ENCODE data around the gene VPS13C.

The VPS13C gene

GRCh38 chr15:61917457-61917856, 142.8 kb downstream of the VPS13C start:
- no peak for DNase-seq

GRCh38 chr15:61916104-61916503, 144.1 kb downstream of the VPS13C start:
- peak; percentile 11 for DNase-seq

DNA sequence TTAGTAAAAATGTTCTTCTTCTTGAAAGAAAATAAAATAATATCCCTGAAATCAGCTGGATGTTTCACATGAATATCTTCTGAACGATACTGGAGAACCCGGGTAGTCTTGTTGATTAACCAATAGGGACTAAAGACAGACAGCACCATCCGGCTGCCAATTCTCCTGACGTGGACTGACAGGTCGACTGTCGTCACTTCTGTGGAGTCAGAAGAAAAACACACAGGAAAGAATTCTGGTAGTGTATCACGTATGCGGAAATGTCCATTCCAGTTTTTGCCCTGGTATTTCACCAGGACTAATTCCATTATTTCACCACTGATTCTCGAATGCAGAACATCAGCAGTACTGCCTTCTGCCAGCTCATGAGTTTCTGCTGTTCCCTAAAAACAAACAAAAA, 144.6 kb downstream of the VPS13C start:
- DNase-seq = no peak

- no peak for DNase-seq
Observed at GRCh38 chr15:61910839-61911369, 149.3 kb downstream of the VPS13C start.

DNA sequence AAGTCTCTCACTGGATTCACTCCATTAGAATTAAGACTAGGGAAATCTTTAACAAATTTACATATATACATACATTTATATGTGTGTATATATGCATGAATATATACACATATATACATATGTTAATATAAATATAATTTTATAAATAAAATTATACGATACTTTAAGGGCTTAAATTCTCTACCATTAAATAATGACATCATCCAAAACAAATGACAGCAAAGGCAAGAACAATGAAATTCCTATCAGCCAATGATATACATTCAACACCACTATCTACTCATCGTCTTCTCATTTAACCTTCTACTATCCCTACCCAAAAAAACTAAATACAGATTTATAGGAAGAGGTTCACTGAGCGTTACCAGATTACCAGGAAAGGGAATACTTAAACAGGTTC, 152.0 kb downstream of the VPS13C start:
- DNase-seq = no peak

GRCh38 chr15:61907753-61908086, 152.5 kb downstream of the VPS13C start:
- DNase-seq = no peak

DNA sequence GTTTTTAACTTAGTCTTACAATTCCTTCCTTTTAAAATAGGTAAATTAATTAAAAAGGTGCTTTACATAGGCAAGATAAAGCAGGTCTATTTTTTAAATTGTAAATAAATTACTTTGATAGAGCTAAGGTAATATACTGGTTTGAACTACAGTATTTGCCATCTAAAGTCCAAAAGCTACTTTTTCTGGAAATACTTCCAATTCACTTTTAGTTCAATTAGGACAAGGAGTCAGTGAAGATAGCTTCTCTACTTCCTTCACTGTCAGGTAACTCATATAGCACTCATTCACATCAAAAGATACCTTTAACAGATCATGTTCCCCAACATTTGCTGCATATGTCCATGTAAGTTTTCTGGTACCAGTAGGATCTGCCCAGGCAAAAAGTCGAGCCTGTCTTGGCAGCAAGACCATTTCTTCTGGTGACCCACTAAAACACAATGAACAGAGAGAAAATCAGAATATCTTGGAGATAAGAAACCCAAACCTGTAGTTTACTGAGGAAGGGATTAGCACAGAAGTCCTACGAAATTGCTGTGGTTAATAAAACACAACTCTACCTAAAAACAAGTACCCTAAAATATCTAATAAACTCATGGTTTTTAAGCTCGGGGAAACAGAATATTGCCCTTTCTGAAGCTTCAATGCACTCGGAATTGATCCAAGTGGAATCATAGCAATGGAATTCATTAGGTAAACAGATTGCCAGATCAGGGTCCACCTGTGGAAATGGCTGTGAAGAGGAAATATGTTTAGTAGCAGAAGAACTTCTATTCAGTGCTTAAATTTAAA, 153.1 kb downstream of the VPS13C start:
- no peak for DNase-seq

DNA sequence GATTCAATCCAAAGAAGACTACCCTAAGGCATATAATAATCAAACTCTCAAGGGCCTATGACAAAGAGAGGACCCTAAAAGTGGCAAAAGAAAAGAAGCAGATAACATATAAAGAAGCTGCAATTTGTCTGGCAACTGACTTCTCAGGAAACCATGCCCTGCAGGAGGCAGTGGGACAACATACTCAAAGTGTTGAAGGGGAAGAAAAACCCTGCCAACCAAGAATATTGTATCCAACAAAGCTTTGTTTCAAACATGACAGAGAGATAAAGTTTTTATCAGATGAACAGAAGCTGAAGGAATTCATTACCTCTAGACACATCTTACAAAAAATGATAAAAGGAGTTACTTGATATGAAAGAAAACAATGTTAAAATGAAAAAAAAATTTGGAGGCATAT, 167.1 kb downstream of the VPS13C start:
- DNase-seq = no peak

- DNase-seq = no peak
Observed at GRCh38 chr15:61892140-61892539, 168.1 kb downstream of the VPS13C start.

DNA sequence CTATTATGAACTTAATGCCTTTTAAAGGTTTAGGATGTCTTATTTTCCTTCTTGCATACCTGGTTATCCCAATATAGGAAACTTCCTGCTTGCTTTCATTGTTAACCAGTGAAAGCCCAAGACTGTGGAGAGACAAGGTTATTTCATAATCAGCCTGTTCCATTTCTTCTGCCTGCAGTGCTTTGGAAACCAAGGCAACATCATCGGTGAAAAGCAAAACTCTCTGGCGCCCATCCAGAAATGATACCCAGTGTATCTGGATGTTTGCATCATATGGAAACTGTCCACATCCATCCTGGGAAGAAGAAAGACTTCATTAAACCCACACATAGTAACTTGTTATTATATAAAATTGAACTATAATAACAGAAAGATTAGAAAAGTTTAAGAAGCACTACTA, 170.1 kb downstream of the VPS13C start:
- no peak for DNase-seq

- no peak for DNase-seq
Observed at GRCh38 chr15:61889706-61890105, 170.5 kb downstream of the VPS13C start.

- no peak for DNase-seq
Observed at GRCh38 chr15:61888074-61888780, 172.0 kb downstream of the VPS13C start.

GRCh38 chr15:61880084-61880483, 180.2 kb downstream of the VPS13C start:
- no peak for DNase-seq

GRCh38 chr15:61879219-61879618, 181.0 kb downstream of the VPS13C start:
- no peak for DNase-seq

DNA sequence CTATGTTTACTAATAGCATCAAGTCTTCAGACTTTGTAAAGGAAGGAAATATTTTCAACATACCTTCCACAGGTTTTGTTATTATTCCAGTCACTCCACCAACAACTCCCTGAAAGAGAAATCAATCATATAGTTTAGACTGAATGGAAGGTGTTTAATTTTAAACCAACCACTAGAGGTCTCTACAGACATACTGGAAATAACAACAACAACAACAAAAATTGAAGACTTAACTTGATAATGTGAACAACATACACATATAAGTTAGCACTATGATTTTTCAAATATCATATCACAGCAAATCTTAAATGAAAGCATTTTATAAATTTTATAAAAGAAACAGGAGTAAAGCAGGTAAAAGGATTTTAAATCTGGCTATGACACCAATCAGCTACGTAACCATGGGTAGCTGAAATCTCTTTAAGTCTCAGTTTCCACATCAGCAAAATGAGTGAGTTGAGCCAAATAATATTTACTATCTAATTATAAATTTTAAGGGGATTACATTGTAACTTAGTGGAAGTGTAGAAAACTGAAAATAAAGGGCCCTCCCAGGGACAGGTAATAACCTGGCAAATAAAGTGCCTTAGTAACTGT, 188.2 kb downstream of the VPS13C start:
- no peak for DNase-seq

DNA sequence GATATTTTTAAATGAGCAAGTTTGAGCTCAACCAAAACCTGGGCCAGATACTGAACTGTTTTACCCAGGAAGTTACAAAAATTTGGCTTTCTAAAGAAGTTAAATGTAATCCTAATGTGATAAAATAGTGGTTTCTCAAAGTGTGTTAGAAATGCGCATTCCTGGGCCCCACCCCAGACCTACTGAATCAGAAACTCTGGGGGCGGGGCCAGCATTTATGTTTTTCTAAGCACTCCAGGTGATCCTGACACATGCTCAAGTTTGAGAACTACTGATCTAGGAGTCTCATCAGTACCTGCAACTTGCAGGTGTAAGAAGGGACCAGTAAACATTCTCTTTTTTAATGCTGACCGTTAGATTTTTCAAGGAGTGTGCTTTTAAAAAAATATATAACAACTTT, 190.6 kb downstream of the VPS13C start:
- DNase-seq = no peak

DNA sequence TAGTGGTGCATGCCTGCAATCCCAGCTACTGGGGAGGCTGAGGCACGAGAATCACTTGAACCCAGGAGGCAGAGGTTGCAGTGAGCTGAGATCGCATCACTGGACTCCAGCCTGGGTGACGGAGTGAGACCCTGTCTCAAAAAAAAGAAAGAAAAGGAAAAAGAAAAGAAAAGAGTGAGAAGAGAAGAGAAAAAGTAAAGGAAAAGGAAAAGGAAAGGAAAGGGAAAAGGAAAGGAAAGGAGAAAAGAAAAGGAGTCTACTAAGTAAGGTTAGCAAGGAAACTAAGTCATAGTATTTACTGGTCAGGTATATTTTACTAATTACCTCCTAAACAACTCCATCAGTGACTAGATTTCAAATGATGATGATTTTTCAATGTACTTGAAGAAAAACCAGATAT, 198.3 kb downstream of the VPS13C start:
- DNase-seq = no peak

- no peak for DNase-seq
Observed at GRCh38 chr15:61857169-61857829, 202.9 kb downstream of the VPS13C start.

DNA sequence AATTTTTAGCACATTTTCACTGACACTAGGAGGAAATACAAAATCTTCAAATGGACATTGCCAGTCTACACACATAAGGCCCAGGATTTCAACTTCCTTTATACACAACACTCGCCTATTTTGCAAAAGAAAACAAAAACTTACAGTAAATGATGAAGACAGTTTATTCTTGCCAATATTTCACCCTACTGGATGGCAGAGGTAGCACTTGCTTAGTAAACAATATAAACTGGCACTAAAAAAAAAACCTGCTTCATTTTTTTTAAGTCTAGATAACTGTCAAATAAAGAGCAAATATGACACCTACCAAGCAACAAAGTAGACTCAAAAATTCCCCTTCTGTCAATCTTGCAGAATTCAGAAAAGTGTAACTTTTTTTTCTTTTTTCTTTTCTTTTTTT, 204.0 kb downstream of the VPS13C start:
- no peak for DNase-seq

GRCh38 chr15:61853195-61853594, 207.1 kb downstream of the VPS13C start:
- no peak for DNase-seq

DNA sequence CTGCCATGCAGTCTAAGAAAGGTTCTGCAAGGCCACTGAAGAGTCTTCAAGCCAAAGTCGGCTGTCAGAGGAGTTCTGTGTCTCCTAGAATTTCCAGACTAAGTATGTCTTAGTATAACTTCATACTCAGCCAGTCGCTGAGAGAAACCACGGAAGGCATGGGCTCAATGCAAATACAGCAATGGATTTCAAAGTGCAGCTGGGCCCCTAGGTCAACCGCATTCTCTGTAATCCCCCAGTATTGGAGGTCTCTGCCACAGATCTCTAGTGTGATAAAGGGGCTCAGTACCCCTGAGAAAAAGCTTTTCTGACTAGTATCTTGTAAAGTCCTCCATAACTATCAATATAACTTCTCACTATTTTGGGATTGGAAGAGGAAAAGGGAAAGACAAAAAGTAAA, 208.3 kb downstream of the VPS13C start:
- DNase-seq = no peak

- no peak for DNase-seq
Observed at GRCh38 chr15:61849447-61849846, 210.8 kb downstream of the VPS13C start.

DNA sequence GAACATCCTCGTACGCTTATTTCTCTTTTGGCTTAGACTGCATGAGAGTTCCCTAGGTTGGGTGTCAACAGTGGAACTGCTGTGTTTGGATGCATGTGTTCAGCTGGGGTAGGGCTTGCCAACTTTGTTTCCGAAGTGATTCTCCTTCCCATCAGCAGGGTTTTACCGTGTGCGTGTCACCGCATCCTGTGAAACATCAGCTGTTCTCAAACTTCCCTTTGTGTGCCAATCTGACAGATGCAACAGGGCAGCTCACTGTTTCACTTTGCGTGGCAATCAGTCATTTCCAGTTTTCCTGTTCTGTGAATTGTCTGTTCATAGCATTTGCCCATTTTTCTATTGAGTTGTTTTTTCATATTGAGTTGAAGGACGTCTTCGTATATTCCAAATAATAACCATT, 218.8 kb downstream of the VPS13C start:
- no peak for DNase-seq

GRCh38 chr15:61840090-61840489, 220.2 kb downstream of the VPS13C start:
- no peak for DNase-seq

All from amniotic stem cell (primary cell).